K562 (cell line): ENCODE results near the gene PUM1. TPM values are rescaled to one million over a fixed set of nuclear protein-coding genes. Genes with fewer than 3 reads are reported as not detected.
"Not testable (repeated sequence)": the region's sequence is repeated elsewhere in the genome, so short reads cannot be mapped to it uniquely, and the experiment has no call there.

ENCODE experiments used
- ATAC-seq: fragments of 200-7000 bp; cut with Tn5 transposase; 3 replicates; pipeline ENCODE4 v1.9.1; 2020; ENCODE audit warnings: moderate library complexity
- BruUV-seq: library from RNA; stranded (reverse); fragments of 400-500 nt; replicated peaks from 2 replicates; lab custom pipeline; 2021; lab: Mats Ljungman, UMichigan
- CTCF ChIA-PET: fragments of 300-600 bp; formaldehyde crosslinking; extraction: SDS; loops from one replicate; lab custom pipeline; 2021; ENCODE audit warnings: low intra/inter-chr PET ratio; lab: Yijun Ruan, JAX
- POLR2A ChIA-PET: fragments of 300-600, 350-650 bp; sonication (Branson Sonifier 250); formaldehyde crosslinking; extraction: SDS; loops from one replicate; lab custom pipeline; 2021; ENCODE audit warnings: antibody characterized with exemption, inconsistent platforms; lab: Yijun Ruan, JAX
- DNase-seq, 4 experiments: peaks; one replicate each; pipeline versions ENCODE4 v3.0.0 to v3.0.0-alpha.2; 2011 to 2018; ENCODE audit warnings: low spot score in 3 of 4, mixed read lengths in 3 of 4; ENCODE audit errors: extremely low read depth in 1 of 4
- FAIRE-seq: peaks from 2 replicates; lab custom pipeline; 2011; peaks lifted over from hg19 to GRCh38; lab: Jason Lieb, UNC
- H2AFZ ChIP-seq: 2 replicates; pipeline ENCODE4 v1.6.0; 2011; ENCODE audit warnings: low read depth, low read length, control low read depth, inconsistent platforms
- H3K27ac ChIP-seq: fragments of 200-600 bp; 3 replicates; pipeline ENCODE4 v1.8.0; 2011; ENCODE audit warnings: low read depth, mild to moderate bottlenecking, control low read depth, inconsistent platforms, low read length, moderate library complexity, mixed read lengths; ENCODE audit errors: extremely low read depth
- H3K27me3 ChIP-seq, 2 experiments: fragments of 300-600 bp in 1 of 2; 2 replicates in 1 of 2; 3 replicates in 1 of 2; pipeline versions ENCODE4 v1.6.0 to v1.8.0; 2011; ENCODE audit warnings: inconsistent platforms in 2 of 2, low read length in 2 of 2, mild to moderate bottlenecking in 1 of 2, mixed read lengths in 1 of 2, moderate library complexity in 1 of 2; ENCODE audit not compliant: control insufficient read depth in 2 of 2, insufficient read depth in 2 of 2
- H3K36me3 ChIP-seq: fragments of 300-600 bp; 3 replicates; pipeline ENCODE4 v1.8.0; 2011; ENCODE audit warnings: mild to moderate bottlenecking, low read length, inconsistent platforms; ENCODE audit not compliant: control insufficient read depth, insufficient read depth
- H3K4me1 ChIP-seq, 2 experiments: fragments of 200-600 bp in 1 of 2; replicated peaks in 1 of 2; 2 replicates in 1 of 2; 3 replicates in 1 of 2; pipeline versions ENCODE4 v1.5.1 to v1.8.0; 2011; ENCODE audit warnings: inconsistent platforms in 2 of 2, low read length in 2 of 2, mild to moderate bottlenecking in 1 of 2, mixed read lengths in 1 of 2, moderate library complexity in 1 of 2; ENCODE audit not compliant: control insufficient read depth in 2 of 2, insufficient read depth in 2 of 2
- H3K4me2 ChIP-seq: 2 replicates; pipeline ENCODE4 v1.6.1; 2011; ENCODE audit warnings: low read length, control low read depth, inconsistent platforms, mixed read lengths; ENCODE audit not compliant: insufficient read depth
- H3K4me3 ChIP-seq: fragments of 200-600 bp; sonication (generic), shearing (Covaris generic); 2 replicates; pipeline ENCODE4 v1.5.1; 2016; ENCODE audit warnings: control low read depth, inconsistent platforms
- H3K79me2 ChIP-seq: fragments of 200-600 bp; 3 replicates; pipeline ENCODE4 v1.8.0; 2011; ENCODE audit warnings: low read length, inconsistent platforms; ENCODE audit not compliant: control insufficient read depth, insufficient read depth
- H3K9ac ChIP-seq, 2 experiments: 2 replicates each; pipeline versions ENCODE4 v1.6.0 to v1.6.1; 2011; ENCODE audit warnings: low read depth in 2 of 2, low read length in 2 of 2, control low read depth in 1 of 2, inconsistent platforms in 1 of 2, mild to moderate bottlenecking in 1 of 2, mixed read lengths in 1 of 2; ENCODE audit not compliant: insufficient read depth in 1 of 2
- H3K9me1 ChIP-seq: one replicate; pipeline ENCODE4 v1.6.0; 2011; ENCODE audit warnings: inconsistent platforms, mild to moderate bottlenecking, low read length, moderate library complexity; ENCODE audit not compliant: control insufficient read depth, insufficient read depth
- H3K9me3 ChIP-seq: replicated peaks from 2 replicates; pipeline ENCODE4 v1.5.1; 2011; ENCODE audit warnings: low read depth, low read length, inconsistent platforms; ENCODE audit not compliant: control insufficient read depth, insufficient read depth
- H4K20me1 ChIP-seq: replicated peaks from 2 replicates; pipeline ENCODE4 v1.6.1; 2011; ENCODE audit warnings: low read length, inconsistent platforms, mixed read lengths; ENCODE audit not compliant: control insufficient read depth, insufficient read depth
- EGR1 ChIP-seq: fragments of 450-650 bp; conservative IDR thresholded peaks from 2 replicates; pipeline ENCODE4 v1.6.1; 2017; ENCODE audit warnings: mild to moderate bottlenecking
- MTA2 ChIP-seq: fragments of 450-650 bp; IDR thresholded peaks from 2 replicates; pipeline ENCODE4 v1.6.1; 2016; ENCODE audit warnings: low read depth
- POLR2G ChIP-seq: fragments of 200-400 bp; formaldehyde crosslinking; IDR thresholded peaks from 2 replicates; pipeline ENCODE4 v1.6.1; 2017; ENCODE audit warnings: low read depth, mild to moderate bottlenecking, antibody characterized with exemption, low read length, moderate library complexity
- RBFOX2 ChIP-seq: fragments of 200-400 bp; formaldehyde crosslinking; IDR thresholded peaks from 2 replicates; pipeline ENCODE4 v1.6.1; 2017; ENCODE audit warnings: low read depth, mild to moderate bottlenecking, low read length, moderate library complexity
- RBM22 ChIP-seq: fragments of 200-400 bp; formaldehyde crosslinking; IDR thresholded peaks from 2 replicates; pipeline ENCODE4 v1.6.1; 2018; ENCODE audit warnings: low read length, low read depth; ENCODE audit not compliant: poor library complexity, severe bottlenecking
- SETDB1 ChIP-seq: IDR thresholded peaks from one replicate; pipeline ENCODE4 v1.6.1; 2012; ENCODE audit warnings: low read length, control low read depth, inconsistent platforms
- SIRT6 ChIP-seq: IDR thresholded peaks from one replicate; pipeline ENCODE4 v1.6.1; 2012; ENCODE audit warnings: low read depth, mild to moderate bottlenecking, control low read depth, inconsistent platforms, low read length, moderate library complexity
- ZEB2 ChIP-seq: fragments of 450-650 bp; IDR thresholded peaks from 2 replicates; pipeline ENCODE4 v1.6.1; 2016
- ZNF134 ChIP-seq: fragments of 250-450 bp; sonication (Bioruptor Pico); conservative IDR thresholded peaks from 2 replicates; pipeline ENCODE4 v1.4.0; 2020
- WGBS: fragments of 100-300 bp; shearing (Covaris generic); methylation state at CpG from one replicate; pipeline ENCODE4 v1.1.6; 2016; ENCODE audit warnings: low coverage, mixed read lengths; ENCODE audit not compliant: insufficient coverage; ENCODE audit errors: missing lambda C conversion rate; 5-methylcytosine and 5-hydroxymethylcytosine counted together
- in situ Hi-C: fragments of 300-500 bp; cut with MboI; formaldehyde crosslinking; loops from 4 replicates; pipeline ENCODE4 v1.15.0; 2018; ENCODE audit warnings: inconsistent platforms, mixed read lengths
- intact Hi-C: fragments of 100-400 bp; cut with micrococcal nuclease; formaldehyde crosslinking; loops from 2 replicates; pipeline ENCODE4 v1.14.2; 2022
- polyA plus RNA-seq, 8 experiments: library from polyadenylated mRNA; depleted of rRNA in 4 of 8; stranded (reverse) in 5 of 8; unstranded in 3 of 8; fragments of >200 nt; fragmentation: Nextera tagmentation in 2 of 8; fragmentation: Illumina TruSeq in 1 of 8; extraction: Ambion mirVana in 2 of 8; extraction: Trizol in 1 of 8; gene quantifications; 2 replicates each; pipeline versions ENCODE4 v1.2.1 to v1.2.3, GENCODE V29; 2011 to 2014; ENCODE audit warnings: inconsistent platforms in 1 of 8, missing spikeins in 1 of 8
- total RNA-seq, 7 experiments: library from RNA; depleted of rRNA in 6 of 7; stranded (reverse); fragments of >200 nt in 6 of 7; fragmentation: Illumina TruSeq in 2 of 7; extraction: Trizol in 2 of 7; gene quantifications; 2 replicates each; pipeline versions ENCODE4 v1.2.1 to v1.2.3, GENCODE V29; 2011 to 2021; ENCODE audit warnings: low replicate concordance in 1 of 7

PUM1 gene
- total and polyA plus RNA-seq, 9 of the 15 experiments (the other 6 are each of a cell fraction or from before 2014, with no cell fraction given): 37.7 to 104 (median 55.7) TPM

DNA sequence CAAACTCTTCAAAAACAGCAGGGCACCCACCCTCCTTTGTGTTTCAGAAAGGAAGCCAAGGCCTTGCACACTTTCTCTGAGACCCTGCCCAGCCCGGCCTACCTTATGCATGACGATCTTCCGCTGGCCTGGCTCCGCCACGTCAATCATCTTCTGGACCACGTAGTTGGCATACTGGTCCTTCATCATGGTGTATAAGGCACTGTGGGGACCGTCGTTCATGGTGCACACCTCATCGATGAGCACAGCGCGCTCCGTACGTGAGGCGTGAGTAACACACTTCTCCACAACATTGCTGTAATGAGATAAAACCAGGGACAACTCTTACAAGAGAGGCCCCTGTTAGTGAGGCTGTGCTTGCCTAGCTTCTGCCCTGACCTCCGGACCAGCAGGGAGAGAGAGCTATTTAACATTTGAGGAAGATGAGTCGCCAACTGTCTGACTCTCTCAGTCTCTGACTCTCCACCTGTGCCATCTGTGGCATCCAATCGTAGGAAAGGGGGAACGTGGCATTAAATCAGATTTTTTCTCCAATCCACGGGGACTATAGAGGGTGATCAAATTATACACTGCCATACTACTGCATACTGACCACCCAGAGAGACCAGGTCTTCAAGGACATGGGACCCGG lies 128.9 kb downstream of the PUM1 start:
- H3K9me3 ChIP-seq: no peaks in the 10 kb centered on the region
- H3K4me1 ChIP-seq: no peaks in the 10 kb centered on the region
- H3K9ac ChIP-seq: no peak overlapping the region
- H4K20me1 ChIP-seq: no peaks in the 10 kb centered on the region; the same call in 1 of the 2 replicates
- no peak overlapping the region for H2AFZ ChIP-seq
- in situ Hi-C loops: no loop called here
- DNase-seq: no peak
- H3K79me2 ChIP-seq: no peaks in the 10 kb centered on the region
- TF ChIP-seq ZEB2: no peak
- no peak for TF ChIP-seq ZNF134 (CRISPR knock-in tag)
- TF ChIP-seq RBM22: peak; percentile 66
- no peak for TF ChIP-seq SIRT6
- TF ChIP-seq SETDB1: no peak
- TF ChIP-seq MTA2: no peak
- TF ChIP-seq POLR2G: 0 out of 2 replicates have a peak, but pooled peaks have one; percentile 30
- TF ChIP-seq EGR1: no peak
- no peak for TF ChIP-seq RBFOX2
- H3K36me3 ChIP-seq: peaks cover 86% of the 10 kb centered on the region
- CTCF ChIA-PET: no interaction called here
- no TSS peak for BruUV-seq
- H3K27ac ChIP-seq: no peak overlapping the region
- H3K27me3 ChIP-seq: no peaks in the 10 kb centered on the region
- POLR2A ChIA-PET: interaction anchor here (1.2 kb wide), 1 partner anchor 128 kb away, joined by 3 read pairs; no protein-coding TSS in a partner anchor
- H3K4me2 ChIP-seq: no peak overlapping the region
- no peak overlapping the region for H3K4me3 ChIP-seq
- H3K9me1 ChIP-seq: no peaks in the 10 kb centered on the region
- intact Hi-C loops: no loop called here
- WGBS: 93% methylated on average over 20 of the region's 20 CpGs
- no peak for ATAC-seq
- no peak for FAIRE-seq

DNA sequence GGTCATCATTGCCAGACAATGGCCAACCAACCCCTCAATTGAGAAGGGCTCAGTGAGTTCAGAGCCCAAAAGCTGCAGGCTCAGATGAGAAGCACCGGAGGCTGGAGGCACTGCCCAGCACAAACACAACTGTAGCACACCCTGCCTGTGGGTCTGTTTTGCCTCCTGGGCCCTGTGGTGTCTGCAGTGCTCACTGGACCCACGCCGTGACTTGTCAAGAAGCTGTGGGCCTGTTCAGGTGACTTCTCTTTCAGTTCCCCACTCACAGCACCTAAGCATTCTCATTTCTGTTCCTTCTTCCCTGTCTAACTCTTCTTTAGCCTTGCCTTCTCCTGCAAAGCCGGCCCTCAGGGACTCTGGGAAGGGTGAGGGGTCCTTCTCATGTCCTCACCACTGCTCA lies 129.8 kb downstream of the PUM1 start:
- H3K9me1 ChIP-seq, H3K9me3 ChIP-seq, in situ Hi-C loops, H3K27me3 ChIP-seq, ATAC-seq, H3K79me2 ChIP-seq, H3K4me1 ChIP-seq, H3K4me2 ChIP-seq, intact Hi-C loops, BruUV-seq, H3K9ac ChIP-seq, FAIRE-seq, H3K27ac ChIP-seq, CTCF ChIA-PET, DNase-seq, H2AFZ ChIP-seq, H3K4me3 ChIP-seq, POLR2A ChIA-PET, H4K20me1 ChIP-seq: not testable (repeated sequence)
- no CpG with 5 or more reads among the region's 4 CpGs for WGBS
- peaks cover 82% of the 10 kb centered on the region for H3K36me3 ChIP-seq
